OCI-LY7 (cell line): ENCODE measurements around the gene ANP32A. TPM values are rescaled to one million over a fixed set of nuclear protein-coding genes. Genes with fewer than 3 reads are reported as not detected.

Experiments used
- BruUV-seq: library from RNA; stranded (reverse); fragments of 400-500 nt; replicated peaks from 2 replicates; lab custom pipeline; 2021; lab: Mats Ljungman, UMichigan
- CTCF ChIA-PET: fragments of 300-600 bp; sonication (Branson Sonifier 250); formaldehyde crosslinking; loops from one replicate; lab custom pipeline; 2022; ENCODE audit warnings: antibody characterized with exemption; ENCODE audit not compliant: unreplicated experiment; lab: Charles Lee
- POLR2A ChIA-PET: fragments of 300-600 bp; sonication (Branson Sonifier 250); formaldehyde crosslinking; loops from one replicate; lab custom pipeline; 2022; ENCODE audit warnings: antibody characterized with exemption; lab: Charles Lee
- DNase-seq: peaks from one replicate; pipeline ENCODE4 v3.0.0-alpha.2; 2015; ENCODE audit warnings: low spot score
- H2AFZ ChIP-seq: fragments of 200-600 bp; sonication (generic), shearing (Covaris generic); 2 replicates; pipeline ENCODE4 v1.6.1; 2014; ENCODE audit warnings: mild to moderate bottlenecking, antibody characterized with exemption, low read length, moderate library complexity
- H3K27ac ChIP-seq: fragments of 200-600 bp; sonication (generic); 2 replicates; pipeline ENCODE4 v1.5.1; 2014; ENCODE audit warnings: mixed run types, low read depth, mild to moderate bottlenecking, moderate library complexity, low read length, inconsistent platforms; ENCODE audit not compliant: poor library complexity, severe bottlenecking
- H3K36me3 ChIP-seq: fragments of 200-600 bp; sonication (generic); 2 replicates; pipeline ENCODE4 v1.6.1; 2014; ENCODE audit warnings: mild to moderate bottlenecking, antibody characterized with exemption, low read length, moderate library complexity, mixed read lengths; ENCODE audit not compliant: insufficient read depth
- H3K4me1 ChIP-seq: fragments of 200-600 bp; sonication (generic); 2 replicates; pipeline ENCODE4 v1.5.1; 2014; ENCODE audit warnings: mild to moderate bottlenecking, low read length; ENCODE audit not compliant: insufficient read depth, poor library complexity, severe bottlenecking
- H3K4me2 ChIP-seq: fragments of 200-600 bp; sonication (generic); 2 replicates; pipeline ENCODE4 v1.6.1; 2014; ENCODE audit warnings: mild to moderate bottlenecking, low read length
- H3K4me3 ChIP-seq: fragments of 200-600 bp; sonication (generic); 2 replicates; pipeline ENCODE4 v1.5.1; 2014; ENCODE audit warnings: mild to moderate bottlenecking, low read depth, low read length; ENCODE audit not compliant: poor library complexity, severe bottlenecking
- H3K79me2 ChIP-seq: fragments of 200-600 bp; sonication (generic); 2 replicates; pipeline ENCODE4 v1.6.1; 2016; ENCODE audit warnings: low read depth, mild to moderate bottlenecking, low read length, moderate library complexity, mixed read lengths; ENCODE audit not compliant: insufficient read depth
- H3K9me2 ChIP-seq: fragments of 200-600 bp; sonication (generic); 2 replicates; pipeline ENCODE4 v1.6.1; 2016; ENCODE audit warnings: mild to moderate bottlenecking, low read length, mixed read lengths; ENCODE audit not compliant: insufficient read depth
- H3K9me3 ChIP-seq: fragments of 200-600 bp; sonication (generic); 2 replicates; pipeline ENCODE4 v1.6.1; 2014; ENCODE audit warnings: mild to moderate bottlenecking, mixed run types, low read length, mixed read lengths
- H4K20me1 ChIP-seq: fragments of 200-600 bp; sonication (generic); 2 replicates; pipeline ENCODE4 v1.6.1; 2014; ENCODE audit warnings: mild to moderate bottlenecking, antibody characterized with exemption, low read length, moderate library complexity, mixed read lengths; ENCODE audit not compliant: insufficient read depth
- CTCF ChIP-seq: fragments of 200-600 bp; sonication (generic); conservative IDR thresholded peaks from 2 replicates; pipeline ENCODE4 v1.5.1; 2014; ENCODE audit warnings: mild to moderate bottlenecking, antibody characterized with exemption, low read length, moderate library complexity, mixed read lengths
- EZH2phosphoT487 ChIP-seq: fragments of 200-600 bp; sonication (generic); IDR thresholded peaks from 2 replicates; pipeline ENCODE4 v1.6.1; 2018; ENCODE audit warnings: low read depth, borderline replicate concordance, mild to moderate bottlenecking, mixed run types, antibody characterized with exemption, low read length, moderate library complexity, mixed read lengths
- intact Hi-C: fragments of 100-400 bp; cut with micrococcal nuclease; formaldehyde crosslinking; loops from one replicate; pipeline ENCODE4 v1.10.0; 2022; ENCODE audit not compliant: unreplicated experiment
- total RNA-seq, 2 experiments: library from RNA; depleted of rRNA in 1 of 2; stranded (reverse); fragments of >200 nt in 1 of 2; shearing (Covaris generic) in 1 of 2; gene quantifications; 2 replicates each; pipeline ENCODE4 v1.2.3, GENCODE V29; 2014 to 2022

The ANP32A gene
- total RNA-seq, 2 experiments from 2014 or later: 232 to 580 TPM

DNA sequence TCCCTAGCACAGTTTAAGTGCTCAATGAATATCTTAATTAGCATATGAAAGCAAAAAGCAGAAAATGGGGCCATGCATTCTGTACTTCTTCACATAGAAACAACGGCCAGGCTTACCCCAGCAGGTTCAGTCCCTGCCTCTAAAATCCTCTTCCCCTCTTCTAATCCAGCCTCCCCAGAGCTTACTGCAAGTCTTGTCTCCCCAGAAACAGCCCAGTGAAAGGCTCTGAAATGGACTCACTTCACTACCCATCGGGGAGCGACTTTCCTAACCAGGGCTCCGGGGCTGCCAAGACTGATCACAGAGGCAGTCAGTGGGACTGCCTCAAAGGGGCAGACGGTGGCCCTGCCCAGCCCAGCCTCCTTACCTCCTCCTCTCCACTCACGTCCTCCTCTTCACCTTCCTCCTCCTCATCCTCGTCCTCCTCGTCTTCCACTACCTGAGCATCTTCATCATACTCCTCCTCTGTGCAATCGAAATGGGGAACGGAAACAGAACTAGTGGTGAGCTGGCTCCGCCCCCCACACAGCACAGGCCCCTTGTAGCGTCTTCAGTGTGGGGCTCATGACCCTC, 38.0 kb downstream of the ANP32A start:
- H3K4me3 ChIP-seq: no peak overlapping the region
- H3K36me3 ChIP-seq: peaks cover 100% of the 10 kb centered on the region
- H3K9me2 ChIP-seq: no peaks in the 10 kb centered on the region
- CTCF ChIA-PET: no interaction called here
- TF ChIP-seq EZH2phosphoT487: no peak
- TF ChIP-seq CTCF: no peak
- H3K27ac ChIP-seq: no peak overlapping the region
- H3K4me2 ChIP-seq: no peak overlapping the region
- intact Hi-C loops: loop anchor here (1.0 to 5.0 kb wide), 2 partner anchors 35 to 93 kb away; no protein-coding TSS in a partner anchor
- no TSS peak for BruUV-seq
- peaks cover 8% of the 10 kb centered on the region; the same call in 1 of the 2 replicates for H4K20me1 ChIP-seq
- H3K4me1 ChIP-seq: no peaks in the 10 kb centered on the region
- DNase-seq: no peak
- POLR2A ChIA-PET: no interaction called here
- no peak overlapping the region for H2AFZ ChIP-seq
- no peaks in the 10 kb centered on the region for H3K9me3 ChIP-seq
- peaks cover 13% of the 10 kb centered on the region; the same call in 1 of the 2 replicates for H3K79me2 ChIP-seq

GRCh38 chr15:68781766-68782588, 38.7 kb downstream of the ANP32A start:
- BruUV-seq: no TSS peak
- intact Hi-C loops: loop anchor here (5.0 kb wide), 1 partner anchor 35 kb away; no protein-coding TSS in a partner anchor
- H3K79me2 ChIP-seq: peaks cover 7% of the 10 kb centered on the region; the same call in 1 of the 2 replicates
- no peaks in the 10 kb centered on the region for H3K4me1 ChIP-seq
- no peaks in the 10 kb centered on the region for H3K9me2 ChIP-seq
- H3K4me3 ChIP-seq: no peak overlapping the region
- H3K27ac ChIP-seq: no peak overlapping the region
- H3K9me3 ChIP-seq: no peaks in the 10 kb centered on the region
- no peak overlapping the region for H2AFZ ChIP-seq
- CTCF ChIA-PET: no interaction called here
- TF ChIP-seq EZH2phosphoT487: no peak
- TF ChIP-seq CTCF: no peak
- H3K4me2 ChIP-seq: no peak overlapping the region
- DNase-seq: no peak
- POLR2A ChIA-PET: no interaction called here
- H4K20me1 ChIP-seq: peaks cover 8% of the 10 kb centered on the region; the same call in 1 of the 2 replicates
- H3K36me3 ChIP-seq: peaks cover 100% of the 10 kb centered on the region
